Lower leg skin (tissue), 3 donors: ENCODE measurements around the gene ZNF283.

ENCODE experiments used
- POLR2A ChIP-seq, 2 donors: fragments of 450-650 bp; IDR thresholded peaks; one replicate each; pipeline ENCODE4 v1.6.1; 2016 to 2017; ENCODE audit warnings: antibody characterized with exemption in 2 of 2, mild to moderate bottlenecking in 1 of 2, moderate library complexity in 1 of 2
- TF ChIP-seq, protein P1 (sequence below), 3 donors: fragments of 450-650 bp; IDR thresholded peaks; one replicate each; pipeline ENCODE4 v1.5.1; 2016; ENCODE audit warnings: antibody characterized with exemption in 3 of 3, mild to moderate bottlenecking in 3 of 3, moderate library complexity in 2 of 3

GRCh38 chr19:43781630-43782310 lies 45.4 kb upstream of the ZNF283 start:
- no peak for TF ChIP-seq POLR2A (IDR thresholded peaks at IDR 0.05)
- TF ChIP-seq, protein P1, sequence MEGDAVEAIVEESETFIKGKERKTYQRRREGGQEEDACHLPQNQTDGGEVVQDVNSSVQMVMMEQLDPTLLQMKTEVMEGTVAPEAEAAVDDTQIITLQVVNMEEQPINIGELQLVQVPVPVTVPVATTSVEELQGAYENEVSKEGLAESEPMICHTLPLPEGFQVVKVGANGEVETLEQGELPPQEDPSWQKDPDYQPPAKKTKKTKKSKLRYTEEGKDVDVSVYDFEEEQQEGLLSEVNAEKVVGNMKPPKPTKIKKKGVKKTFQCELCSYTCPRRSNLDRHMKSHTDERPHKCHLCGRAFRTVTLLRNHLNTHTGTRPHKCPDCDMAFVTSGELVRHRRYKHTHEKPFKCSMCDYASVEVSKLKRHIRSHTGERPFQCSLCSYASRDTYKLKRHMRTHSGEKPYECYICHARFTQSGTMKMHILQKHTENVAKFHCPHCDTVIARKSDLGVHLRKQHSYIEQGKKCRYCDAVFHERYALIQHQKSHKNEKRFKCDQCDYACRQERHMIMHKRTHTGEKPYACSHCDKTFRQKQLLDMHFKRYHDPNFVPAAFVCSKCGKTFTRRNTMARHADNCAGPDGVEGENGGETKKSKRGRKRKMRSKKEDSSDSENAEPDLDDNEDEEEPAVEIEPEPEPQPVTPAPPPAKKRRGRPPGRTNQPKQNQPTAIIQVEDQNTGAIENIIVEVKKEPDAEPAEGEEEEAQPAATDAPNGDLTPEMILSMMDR (IDR thresholded peaks at IDR 0.05), result no peak
